Measurements from ENCODE around the gene THRSP.
A peak's percentile ranks its signal among the peaks of the same experiment; 100 is the strongest.
"Not testable (repeated sequence)": the region's sequence is repeated elsewhere in the genome, so short reads cannot be mapped to it uniquely, and the experiment has no call there.

Gene THRSP, protein sequence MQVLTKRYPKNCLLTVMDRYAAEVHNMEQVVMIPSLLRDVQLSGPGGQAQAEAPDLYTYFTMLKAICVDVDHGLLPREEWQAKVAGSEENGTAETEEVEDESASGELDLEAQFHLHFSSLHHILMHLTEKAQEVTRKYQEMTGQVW

DNA sequence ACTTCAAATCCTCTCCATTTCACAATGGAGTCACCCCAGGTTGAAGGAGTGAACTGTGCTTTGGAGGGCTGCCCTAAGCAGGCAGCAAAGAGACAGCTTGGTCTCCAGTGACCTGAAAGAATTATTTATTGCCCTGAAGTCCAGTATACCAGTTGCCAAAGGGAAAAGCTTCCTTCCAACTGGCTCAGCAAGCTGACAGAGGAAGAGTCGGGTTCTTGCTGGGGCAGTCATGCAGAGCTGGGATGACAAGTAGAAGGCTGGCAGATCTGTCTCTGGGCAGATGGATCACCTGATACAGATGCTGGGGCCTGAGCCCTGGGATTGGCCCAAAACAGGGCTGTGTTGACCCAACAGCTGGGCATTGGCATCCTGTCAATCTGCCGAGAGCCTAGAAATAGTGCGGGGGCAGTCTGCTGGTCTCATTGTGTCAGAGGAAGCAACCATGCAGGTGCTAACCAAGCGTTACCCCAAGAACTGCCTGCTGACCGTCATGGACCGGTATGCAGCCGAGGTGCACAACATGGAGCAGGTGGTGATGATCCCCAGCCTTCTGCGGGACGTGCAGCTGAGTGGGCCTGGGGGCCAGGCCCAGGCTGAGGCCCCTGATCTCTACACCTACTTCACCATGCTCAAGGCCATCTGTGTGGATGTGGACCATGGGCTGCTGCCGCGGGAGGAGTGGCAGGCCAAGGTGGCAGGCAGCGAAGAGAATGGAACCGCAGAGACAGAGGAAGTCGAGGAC is at the start of gene THRSP:
TSS of gene THRSP (plus strand) at position 422 of the 742 bp plus-strand sequence. CDS start at position 443, 21 bp downstream.
- no peak for DNase-seq

DNA sequence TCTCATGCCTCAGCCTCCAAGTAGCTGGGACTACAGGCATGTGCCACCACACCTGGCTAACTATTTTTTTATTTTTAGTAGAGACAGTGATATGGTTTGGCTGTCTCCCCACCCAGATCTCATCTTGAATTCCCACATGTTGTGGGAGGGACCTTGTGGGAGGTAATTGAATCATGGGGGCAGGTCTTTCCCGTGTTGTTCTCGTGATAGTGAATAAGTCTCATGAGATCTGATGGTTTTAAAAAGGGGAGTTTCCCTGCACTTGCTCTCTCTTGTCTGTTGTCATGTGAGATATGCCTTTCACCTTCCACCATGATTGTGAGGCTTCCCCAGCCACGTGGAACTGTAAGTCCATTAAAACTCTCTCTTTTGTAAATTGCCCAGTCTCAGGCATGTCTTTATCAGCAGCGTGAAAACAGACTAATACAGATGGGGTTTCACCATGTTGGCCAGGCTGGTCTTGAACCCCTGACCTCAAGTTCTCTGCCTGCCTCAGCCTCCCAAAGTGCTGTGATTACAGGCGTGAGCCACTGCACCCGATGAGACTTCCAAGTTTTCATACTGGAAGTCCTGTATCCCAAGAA is 48.6 kb upstream of the THRSP start:
- not testable (repeated sequence) for DNase-seq

DNA sequence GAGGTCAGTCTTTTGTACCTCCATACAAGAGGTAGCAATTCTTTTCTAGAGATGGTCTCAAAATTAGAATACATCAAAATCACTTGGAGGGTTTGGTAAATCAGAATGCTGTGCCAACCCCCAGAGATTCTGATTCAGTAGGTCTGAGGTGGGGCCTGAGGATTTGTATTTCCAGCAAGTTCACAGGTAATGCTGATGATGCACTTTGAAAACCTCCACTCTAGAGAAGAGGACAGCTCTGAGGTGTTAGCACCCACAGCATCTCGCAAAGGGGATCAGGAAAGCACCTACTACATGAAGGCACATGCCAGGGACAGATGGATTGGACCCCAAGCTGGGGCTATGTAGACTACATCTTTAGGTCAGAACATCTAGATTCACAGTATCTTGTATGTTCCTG is 47.8 kb upstream of the THRSP start:
- no peak for DNase-seq

DNA sequence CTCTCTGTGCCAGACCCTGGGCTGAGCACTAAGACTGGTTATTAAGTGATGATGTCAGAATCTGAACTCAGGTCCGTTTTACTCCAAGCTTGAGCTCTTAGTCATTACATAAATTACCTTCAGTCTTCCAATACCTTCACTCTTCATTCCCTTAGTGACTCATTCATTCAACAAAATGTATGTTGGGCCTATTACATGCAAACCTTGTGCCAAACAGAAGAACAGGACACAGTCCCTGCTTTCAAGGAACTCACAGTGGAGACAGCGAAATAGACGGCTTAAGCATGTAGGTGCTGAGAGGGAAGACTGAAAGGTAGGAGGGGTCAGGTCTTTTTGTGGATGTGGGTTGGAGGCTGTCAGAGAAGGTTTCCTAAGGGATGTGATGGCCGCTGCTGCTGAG is 43.9 kb upstream of the THRSP start:
- no peak for DNase-seq

DNA sequence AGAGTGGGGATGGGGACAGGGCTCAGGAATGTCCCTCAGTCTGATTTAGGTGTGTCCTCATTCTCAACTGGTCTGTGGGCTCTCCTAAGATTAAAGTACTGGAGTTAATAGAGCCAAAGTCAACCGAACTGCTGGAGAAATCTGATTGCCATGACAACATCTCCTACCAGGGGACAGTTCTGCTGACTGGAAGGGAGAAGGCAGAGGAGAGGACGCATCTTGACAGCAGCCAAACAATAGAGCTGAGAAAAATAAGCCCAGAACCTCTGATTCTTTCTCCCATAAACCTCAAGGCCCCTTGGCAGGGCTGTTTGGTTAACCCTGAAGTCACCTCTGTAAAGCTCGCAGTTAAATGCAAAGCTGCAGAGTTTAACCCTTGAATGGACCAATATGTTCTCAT is 43.4 kb upstream of the THRSP start:
- no peak for DNase-seq

DNA sequence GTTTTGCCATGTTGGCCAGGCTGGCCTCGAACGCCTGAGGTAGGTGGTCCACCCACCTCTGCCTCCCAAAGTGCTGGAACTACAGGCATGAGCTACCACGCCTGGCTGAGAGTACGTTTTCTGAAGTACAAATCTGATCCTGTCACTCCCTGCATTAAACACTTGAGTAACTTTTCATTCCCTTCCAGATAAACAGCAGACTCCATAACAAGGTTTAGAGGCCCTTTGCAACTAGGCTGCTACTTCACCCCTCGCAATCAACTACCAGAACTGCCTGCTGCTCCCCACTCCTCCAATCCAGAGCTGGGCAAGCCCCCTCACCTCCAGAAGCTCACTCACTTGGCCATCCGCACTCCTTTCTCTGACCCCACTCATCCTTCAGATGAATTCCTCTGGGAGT is 42.0 kb upstream of the THRSP start:
- no peak for DNase-seq

DNA sequence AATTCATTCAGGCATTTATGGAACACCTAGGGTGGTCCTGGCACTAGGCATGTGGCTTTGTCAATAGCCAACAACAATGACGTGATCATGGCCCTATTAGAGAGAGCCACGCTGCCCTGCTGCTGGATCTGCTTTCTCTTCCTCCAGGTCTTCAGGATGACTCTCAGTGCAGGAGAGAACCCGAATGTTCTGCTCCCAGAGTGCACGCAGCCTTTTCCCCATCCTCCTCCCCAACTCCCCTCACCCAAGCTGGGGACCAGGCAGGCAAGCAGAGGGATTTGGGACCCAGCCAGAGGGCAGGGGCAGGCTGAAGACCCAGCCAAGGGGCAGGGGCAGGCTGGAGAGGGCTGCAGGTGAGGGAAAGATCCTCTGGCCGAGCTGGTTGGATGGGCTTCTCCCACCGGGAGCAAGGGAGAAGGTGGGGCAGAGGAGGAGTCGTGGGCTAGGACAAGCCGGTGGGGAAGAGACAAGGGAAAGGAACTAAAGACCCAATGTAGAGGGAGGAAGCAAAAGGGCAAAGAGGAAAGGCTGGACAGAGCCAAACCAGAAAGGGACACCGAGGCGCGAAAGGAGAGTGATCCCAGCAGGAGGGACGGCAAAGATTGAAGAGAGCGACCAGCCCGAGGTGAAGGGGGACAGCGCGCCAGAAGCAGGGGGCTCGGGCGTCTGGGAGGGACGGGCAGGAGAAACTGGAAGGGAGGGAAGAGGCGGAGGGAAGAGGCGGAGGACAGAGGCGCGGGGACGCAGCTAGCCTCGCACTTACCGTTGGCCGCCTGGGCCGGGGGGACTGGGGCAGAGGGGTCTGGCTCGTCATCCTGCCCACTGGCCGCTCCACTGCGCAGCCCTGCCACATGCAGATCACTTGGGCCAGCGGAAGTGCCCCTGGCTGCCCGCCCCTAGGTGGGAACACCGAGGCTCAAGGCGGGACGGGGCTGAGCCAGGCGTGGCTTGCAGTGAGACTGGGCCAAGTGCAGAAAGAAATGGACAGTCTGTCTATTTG is 41.0 kb upstream of the THRSP start, which contains the start of gene KCTD14:
TSS of gene KCTD14 (minus strand) at position 880 of the 1,000 bp plus-strand sequence. CDS start at position 853, 27 bp downstream.
- no peak for DNase-seq

DNA sequence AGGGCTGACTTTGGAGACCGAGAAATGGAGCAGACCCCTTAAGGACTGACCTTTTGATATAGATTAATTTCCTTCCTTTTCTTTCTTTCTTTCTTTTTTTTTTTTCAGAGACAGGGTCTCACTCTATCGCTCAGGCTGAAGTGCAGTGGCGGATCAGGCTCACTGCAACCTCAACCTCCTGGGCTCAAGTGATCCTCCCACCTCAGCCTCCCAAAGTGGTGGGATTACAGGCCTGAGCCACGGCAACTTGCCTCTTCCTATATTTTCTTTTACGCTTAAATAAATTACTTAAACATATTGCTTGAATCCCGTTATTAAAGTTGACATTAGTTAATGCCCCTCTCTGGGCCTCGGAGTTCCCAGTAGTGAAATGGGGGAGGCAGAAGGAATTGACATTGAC is 40.2 kb upstream of the THRSP start:
- no peak for DNase-seq

DNA sequence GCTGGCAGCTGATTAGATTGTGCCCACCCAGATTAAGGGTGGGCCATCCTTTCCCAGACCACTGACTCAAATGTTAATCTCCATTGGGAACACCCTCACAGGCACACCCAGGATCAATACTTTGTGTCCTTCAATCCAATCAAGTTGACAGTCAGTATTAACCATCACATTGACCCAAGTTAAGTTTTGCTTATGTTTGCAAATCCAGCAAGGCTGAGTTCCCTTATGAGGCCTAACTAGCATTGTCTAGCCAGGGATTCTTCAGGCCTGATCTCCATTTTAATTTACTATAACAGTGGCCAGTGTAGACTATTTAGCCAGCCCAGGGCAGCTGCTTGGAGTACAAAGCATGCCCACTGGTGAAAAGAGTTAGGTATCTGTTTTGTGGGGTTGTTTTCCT is 38.3 kb upstream of the THRSP start:
- no peak for DNase-seq

DNA sequence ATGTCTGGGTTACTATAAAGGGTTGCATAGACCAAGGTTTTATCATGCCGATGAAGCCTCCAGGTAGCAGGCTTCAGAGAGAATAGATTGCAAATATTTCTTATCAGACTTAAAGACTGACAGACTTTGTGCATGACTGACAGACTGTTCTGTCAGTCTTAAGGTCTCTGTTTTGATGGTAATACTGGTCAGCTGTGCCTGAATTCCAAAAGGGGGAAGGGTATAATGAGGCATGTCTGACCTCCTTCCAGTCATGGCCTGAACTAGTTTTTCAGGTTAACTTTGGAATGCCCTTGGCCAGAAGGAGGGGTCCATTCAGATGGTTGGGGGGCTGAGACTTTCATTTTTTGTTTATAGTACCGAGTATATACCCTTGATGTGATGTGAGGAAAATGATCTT is 35.9 kb upstream of the THRSP start:
- no peak for DNase-seq

DNA sequence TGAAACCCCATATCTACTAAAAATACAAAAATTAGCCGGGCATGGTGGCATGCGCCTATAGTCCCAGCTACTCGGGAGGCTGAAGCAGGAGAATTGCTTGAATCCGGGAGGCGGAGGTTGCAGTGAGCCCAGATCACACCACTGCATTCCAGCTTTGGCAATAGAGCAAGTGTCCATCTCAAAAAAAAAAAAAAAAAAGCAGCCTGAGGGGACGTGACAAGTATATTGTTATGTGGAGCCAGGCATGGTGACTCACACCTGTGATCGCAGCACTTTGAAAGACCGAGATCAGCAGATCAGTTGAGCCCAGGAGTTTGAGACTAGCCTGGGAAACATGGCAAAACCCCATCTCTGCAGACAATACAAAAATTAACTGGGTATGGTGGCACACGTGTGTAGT is 35.2 kb upstream of the THRSP start:
- not testable (repeated sequence) for DNase-seq

DNA sequence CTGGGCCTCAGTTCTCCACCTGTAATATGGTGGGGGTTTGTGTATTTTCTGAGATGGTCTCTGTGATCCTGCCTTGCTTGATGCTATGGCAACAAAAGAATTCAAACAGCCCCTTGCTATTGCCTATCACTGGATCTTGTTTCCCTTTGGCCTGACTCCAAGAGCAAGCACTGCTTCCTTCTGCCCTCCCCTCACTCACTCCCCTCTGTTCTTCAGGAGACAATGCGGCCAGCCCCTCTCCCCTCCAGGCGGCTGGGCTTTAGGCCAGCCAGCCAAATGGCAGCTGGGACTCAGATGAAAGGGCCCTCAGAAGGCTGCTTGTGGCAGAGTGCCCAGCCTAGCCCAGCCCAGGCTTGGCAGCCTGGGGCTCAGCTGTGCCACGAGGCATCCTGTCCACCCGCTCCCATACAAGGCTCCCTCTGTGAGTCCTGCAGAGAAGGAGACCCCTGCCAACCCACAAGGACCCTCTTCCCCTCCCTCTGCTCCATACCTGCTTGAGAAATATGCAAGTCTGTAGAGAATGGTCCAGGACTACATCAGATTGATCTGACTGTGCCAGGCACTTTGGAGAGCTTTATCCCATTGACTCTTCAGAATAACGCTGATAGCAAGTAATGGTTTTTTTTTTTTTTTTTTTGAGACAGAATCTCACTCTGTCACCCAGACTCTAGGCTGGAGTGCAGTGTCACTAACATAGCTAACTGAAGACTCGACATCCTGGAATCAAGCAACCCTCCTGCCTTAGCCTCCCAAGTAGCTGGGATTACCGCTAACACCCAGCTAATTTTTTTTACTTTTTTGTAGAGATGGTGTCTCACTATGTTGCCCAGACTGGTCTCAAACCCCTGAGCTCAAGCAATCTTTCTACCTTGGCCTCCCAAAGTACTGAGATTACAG is 33.0 kb upstream of the THRSP start:
- peak; percentile 97 for DNase-seq

DNA sequence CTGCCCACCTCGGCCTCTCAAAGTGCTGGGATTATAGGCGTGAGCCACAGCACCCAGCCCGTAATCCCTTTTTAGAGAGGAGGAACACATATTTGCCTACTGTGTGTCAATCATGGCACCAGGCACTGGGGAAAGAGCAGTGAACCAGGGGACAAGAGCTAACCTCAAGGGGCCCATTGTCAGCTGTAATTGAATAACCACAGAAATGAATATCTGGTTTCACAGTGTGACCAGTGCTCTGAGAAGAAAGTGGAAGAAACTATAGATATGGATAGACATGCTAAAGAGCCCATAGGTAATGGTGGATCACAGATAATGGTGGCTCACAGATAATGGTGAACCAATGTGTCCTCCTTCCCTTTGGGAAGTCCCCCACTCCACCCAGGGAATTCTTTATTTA is 32.0 kb upstream of the THRSP start:
- no peak for DNase-seq

DNA sequence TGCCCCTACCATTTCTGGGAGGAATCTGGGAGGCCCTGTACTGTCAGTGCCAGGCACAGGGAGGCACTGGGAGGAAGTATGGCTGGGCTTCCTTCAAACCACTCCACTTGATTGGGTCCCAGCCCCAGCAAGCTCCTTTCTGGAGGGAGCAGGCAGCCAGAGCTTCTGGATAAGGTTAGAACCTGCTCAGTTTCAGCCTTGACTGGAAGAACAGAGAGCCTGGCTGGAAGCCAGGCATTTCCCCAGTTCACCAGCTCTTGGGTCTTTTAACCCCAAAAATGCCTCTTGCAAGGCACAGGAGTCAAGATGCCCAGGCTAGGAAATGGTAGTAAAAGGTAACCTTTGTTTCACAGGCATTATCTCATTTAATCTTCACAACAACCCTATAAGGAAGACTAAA is 31.6 kb upstream of the THRSP start:
- DNase-seq: peak; percentile 32

DNA sequence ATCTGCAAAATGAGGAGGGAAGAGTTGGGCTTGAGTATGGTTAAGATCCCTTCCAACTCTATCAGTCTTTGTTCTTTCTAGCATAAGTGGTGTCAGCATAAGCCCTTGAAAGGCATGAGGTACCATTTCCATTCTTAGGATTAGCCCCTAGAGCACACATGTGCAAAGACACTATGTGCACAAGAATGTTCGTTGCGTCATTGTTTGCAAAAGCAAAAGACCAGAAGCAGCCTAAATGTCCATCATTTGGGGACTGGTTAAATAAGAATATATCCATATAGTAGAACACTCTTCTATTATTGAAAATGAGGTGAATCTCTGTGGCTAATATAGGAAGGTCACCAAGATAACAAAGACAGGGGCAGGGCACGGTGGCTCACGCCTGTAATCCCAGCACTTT is 30.6 kb upstream of the THRSP start:
- no peak for DNase-seq

DNA sequence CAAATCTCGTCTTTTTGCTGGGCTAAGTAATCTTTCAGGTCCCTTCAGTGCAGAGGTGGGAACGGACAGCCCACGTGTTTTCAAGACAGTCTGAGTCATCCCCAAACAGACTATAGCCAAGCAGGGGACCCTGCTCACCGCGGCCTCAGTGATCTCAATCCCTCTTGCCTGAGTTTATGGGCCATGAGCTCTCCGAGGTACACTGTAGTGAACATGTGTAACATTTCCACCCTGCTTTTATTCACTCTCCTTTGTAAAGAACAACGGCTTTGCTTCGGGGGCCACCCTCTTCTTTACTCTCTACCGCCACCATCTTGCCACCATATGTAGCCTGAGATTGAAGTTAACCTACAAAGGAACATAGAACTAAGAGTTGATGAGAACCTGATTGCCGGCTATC is 29.0 kb upstream of the THRSP start:
- no peak for DNase-seq

DNA sequence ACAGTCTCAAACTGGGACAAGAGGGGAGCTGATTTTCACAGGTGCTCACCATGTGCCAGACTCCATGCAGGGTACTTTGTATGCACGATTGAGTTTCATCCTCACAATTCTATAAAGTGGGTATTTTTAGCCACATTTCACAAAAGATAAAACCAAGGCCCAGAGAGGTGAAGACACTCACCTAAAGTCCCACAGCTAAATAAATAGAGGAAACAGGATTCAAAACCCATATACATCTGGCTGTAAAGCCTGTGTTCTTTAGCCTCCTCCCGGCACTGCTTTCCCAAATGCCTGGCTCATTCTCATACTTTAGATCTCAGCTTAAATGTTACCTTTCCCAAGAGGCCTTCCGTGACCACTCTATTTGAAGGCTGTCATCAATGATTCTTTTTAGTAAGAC is 27.3 kb upstream of the THRSP start:
- no peak for DNase-seq

DNA sequence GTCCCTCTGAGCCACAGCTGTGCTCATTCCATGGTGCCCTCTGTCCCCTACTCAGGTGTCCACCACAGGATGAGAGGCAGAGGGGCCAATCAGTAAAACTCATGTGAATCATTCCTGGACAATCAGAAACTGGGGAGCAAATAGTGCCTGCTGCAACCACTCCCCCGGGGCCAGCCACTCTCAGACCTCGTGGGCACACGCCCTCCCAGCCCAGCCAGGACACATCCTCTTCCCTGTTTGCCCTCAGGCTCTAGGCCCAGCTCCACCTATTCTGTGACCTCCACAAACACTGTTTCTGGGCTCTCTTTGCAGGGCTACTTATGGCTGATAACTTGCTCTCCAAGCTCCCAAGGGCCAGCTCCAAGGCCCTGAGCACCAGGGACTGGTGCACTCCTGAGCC is 26.6 kb upstream of the THRSP start:
- no peak for DNase-seq

DNA sequence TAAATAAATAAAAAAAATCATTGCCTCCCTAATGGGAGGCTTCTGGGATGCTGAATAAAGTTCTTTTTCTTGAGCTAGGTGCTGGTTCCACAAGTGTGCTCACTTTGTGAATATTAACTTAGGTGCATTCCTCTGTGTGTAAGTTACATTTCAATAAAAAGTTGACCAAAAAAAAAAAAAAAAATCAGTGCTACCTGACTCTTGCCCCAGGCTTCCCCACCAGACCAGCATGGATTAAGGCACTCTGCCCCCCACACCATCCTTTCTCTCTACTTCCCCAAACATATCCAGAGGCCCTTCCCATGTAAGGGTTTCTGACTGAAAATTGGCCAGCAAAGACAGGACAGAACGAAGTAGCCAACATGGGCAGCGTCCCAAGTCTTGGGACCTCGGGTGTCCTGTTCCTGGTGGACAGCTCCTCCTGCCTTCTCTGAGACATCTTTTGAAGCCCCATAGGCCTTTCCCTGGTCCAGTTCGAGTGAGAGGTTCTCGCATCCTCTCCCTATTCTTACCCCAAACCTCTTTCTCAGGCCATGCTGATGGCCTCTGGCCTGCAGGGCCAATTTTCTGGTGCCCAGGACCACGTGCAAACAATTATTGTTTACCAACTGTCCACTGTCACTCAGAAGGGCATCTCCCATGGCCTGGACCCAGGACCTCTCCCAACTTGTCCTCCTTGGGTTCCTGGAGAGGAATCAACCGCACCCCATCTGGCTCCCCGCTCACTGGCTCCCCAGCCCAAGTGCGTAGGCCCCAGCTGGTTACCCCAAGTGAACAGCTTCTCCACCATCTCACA is 25.6 kb upstream of the THRSP start:
- DNase-seq: no peak

DNA sequence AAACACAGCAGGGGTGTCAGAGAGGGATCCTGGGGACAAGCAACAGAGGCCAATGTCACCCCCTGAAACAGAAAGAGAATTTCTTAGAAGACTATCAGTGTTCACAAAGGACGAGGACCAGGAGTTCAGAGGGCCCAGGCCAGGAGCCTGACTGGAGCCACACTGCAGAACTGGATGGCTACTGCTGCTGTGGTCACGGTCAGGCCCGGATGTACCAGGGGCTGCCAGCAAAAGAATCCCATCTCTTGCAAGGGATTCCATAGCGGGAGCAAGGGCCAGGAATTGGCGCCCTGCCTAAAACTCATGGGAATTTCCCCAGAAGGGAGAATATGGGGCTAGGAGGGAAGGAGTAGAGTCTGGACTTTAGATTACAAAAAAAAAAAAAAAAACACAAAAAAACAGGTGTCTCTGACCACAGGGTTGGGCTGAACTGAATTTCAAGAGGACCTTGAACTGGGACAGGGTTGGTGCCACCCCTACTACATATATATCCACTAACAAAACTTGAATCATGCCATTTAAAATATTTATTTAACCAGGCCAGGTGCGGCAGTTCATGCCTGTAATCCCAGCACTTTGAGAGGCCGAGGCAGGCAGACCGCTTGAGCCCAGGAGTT is 24.9 kb upstream of the THRSP start:
- DNase-seq: no peak

DNA sequence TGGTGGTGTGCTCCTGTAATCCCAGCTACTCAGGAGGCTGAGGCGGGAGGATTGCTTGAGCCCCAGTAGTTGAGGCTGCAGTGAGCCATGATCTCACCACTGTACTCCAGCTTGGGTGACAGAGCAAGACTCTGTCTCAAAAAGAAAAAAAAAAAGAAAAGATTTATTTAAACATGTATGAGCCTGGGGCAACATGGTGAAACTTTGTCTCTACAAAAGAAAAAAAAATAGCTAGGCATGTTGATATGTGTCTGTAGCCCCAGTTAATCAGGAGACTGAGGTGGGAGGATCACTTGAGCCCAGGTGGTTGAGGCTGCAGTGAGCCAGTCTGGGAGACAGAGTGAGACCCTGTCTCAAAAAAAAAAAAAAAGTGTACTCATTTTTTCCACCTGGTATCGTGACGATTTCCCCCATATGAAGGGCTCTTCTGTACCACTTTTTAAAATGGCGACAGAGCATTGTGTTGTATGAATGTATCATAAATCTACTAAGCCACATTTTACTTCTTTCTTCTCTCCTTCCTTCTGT is 24.2 kb upstream of the THRSP start:
- no peak for DNase-seq

All from NCI-H2029 treated with DMSO at 0.1 percent for 48 hours (cell line).